ENCODE data around the gene TK2. TPM values are rescaled to one million over a fixed set of nuclear protein-coding genes. Genes with fewer than 3 reads are reported as not detected.

The TK2 gene
- total and polyA plus RNA-seq, 2 experiments from 2014 or later = 1.8 to 4.2 TPM

- no peak for TF ChIP-seq REST (IDR thresholded peaks at IDR 0.05; ENCODE audit: unreplicated experiment)
- no peak for TF ChIP-seq STAT1 (IDR thresholded peaks at IDR 0.05; ENCODE audit: unreplicated experiment)
Measured at GRCh38 chr16:66512272-66513110, 37.4 kb downstream of the TK2 start (continued).

GRCh38 chr16:66511602-66512271 is 38.2 kb downstream of the TK2 start:
- H3K4me2 ChIP-seq = peak overlapping the region; percentile 28; the same call in 1 of the 2 replicates
- no peaks in the 10 kb centered on the region for H3K79me2 ChIP-seq (replicated peaks; ENCODE audit: insufficient read depth)
- Mint-ChIP-seq H3K36me3 (ENCODE audit: low read depth) (peaks cover 18% of the 10 kb centered on the region), H3K4me3 (no peak overlapping the region), H3K27ac (peak overlapping the region; percentile 81), H3K27me3 (ENCODE audit: insufficient read depth, low read depth, poor library complexity) (peaks cover 3% of the 10 kb centered on the region), H3K9me3 (no peaks in the 10 kb centered on the region; the same call in 2 of the 3 replicates), H3K4me1 (peaks cover 36% of the 10 kb centered on the region)
- no peaks in the 10 kb centered on the region for H3K36me3 ChIP-seq (ENCODE audit: insufficient read depth)
- H3K9me2 ChIP-seq (ENCODE audit: insufficient read depth) = no peaks in the 10 kb centered on the region
- H4K20me1 ChIP-seq (replicated peaks; ENCODE audit: insufficient read depth) = no peaks in the 10 kb centered on the region
- no peaks in the 10 kb centered on the region for H3K27me3 ChIP-seq (ENCODE audit: insufficient read depth)
- ATAC-seq = peak; percentile 82
- peak; percentile 75 for DNase-seq (ENCODE audit: low spot score)
- no peak overlapping the region for H2AFZ ChIP-seq
- no peaks in the 10 kb centered on the region for H3F3A ChIP-seq (replicated peaks; ENCODE audit: low read depth)
- H3K27ac ChIP-seq (ENCODE audit: low read depth) = peak overlapping the region; percentile 9; the same call in 1 of the 2 replicates
- no peak overlapping the region for H3K4me3 ChIP-seq
- peaks cover 14% of the 10 kb centered on the region for H3K4me1 ChIP-seq (ENCODE audit: insufficient read depth)
- TF ChIP-seq NANOG (IDR thresholded peaks at IDR 0.05; ENCODE audit: borderline replicate concordance) (no peak), CTCF (conservative IDR thresholded peaks at IDR 0.05; ENCODE audit: low read depth in 2 of 2) (peak; percentile 16 to 35; a peak in 1 of 4 replicates)

Measured in GM23338 (cell line).